H54 (cell line): ENCODE data around the gene PRKG1.
"Not testable (repeated sequence)": the region's sequence is repeated elsewhere in the genome, so short reads cannot be mapped to it uniquely, and the experiment has no call there.

Source experiments
- DNase-seq: peaks from one replicate; pipeline ENCODE4 v3.0.0; 2011; ENCODE audit warnings: low spot score, mixed read lengths; ENCODE audit not compliant: insufficient read length
- FAIRE-seq: peaks from 3 replicates; lab custom pipeline; 2011; peaks lifted over from hg19 to GRCh38; lab: Jason Lieb, UNC
- POLR2A ChIP-seq: IDR thresholded peaks from 2 replicates; pipeline ENCODE4 v1.6.1; 2011; ENCODE audit warnings: low read depth, mild to moderate bottlenecking, low read length

The PRKG1 gene

DNA sequence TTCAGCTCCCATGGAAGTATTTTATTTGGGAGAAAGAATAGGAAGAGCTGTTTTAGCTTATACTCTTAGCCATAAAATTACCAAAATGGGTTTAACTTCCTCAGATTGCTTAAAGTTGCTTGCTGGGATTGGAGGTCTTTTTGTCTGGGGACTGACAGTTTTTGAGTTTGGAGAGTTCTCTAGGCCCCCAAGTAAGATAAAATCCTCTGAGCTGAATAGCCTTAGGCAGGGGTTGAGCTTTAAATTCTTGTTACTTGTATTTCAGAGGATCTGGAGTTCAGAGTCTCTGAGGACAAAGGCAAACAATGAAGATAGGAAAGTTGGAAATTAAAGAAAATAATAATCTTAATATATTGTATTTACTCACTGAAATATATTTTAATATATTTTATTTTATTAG lies 945.4 kb downstream of the PRKG1 start:
- DNase-seq (no peak), FAIRE-seq (no peak)
- no peak for TF ChIP-seq POLR2A

DNA sequence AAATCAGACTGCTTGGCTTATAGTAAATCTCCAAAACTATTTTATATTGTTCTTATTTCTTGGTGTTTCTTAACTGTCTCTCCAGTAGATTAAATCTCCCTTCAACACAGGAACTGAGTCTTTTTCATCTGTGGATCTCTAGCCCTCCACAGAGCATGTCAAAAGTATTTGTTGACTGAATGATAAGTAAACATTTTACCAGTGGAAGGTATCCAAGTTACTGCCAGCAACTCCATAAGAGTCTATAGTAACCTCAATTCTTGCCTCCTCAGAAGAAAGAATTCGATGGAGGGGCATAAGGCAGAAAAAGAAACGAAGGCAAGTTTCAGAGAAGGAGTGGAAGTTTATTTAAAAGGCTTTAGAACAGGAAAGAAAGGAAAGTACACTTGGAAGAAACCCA lies 945.9 kb downstream of the PRKG1 start:
- TF ChIP-seq POLR2A: no peak
- no peak for DNase-seq
- no peak for FAIRE-seq

DNA sequence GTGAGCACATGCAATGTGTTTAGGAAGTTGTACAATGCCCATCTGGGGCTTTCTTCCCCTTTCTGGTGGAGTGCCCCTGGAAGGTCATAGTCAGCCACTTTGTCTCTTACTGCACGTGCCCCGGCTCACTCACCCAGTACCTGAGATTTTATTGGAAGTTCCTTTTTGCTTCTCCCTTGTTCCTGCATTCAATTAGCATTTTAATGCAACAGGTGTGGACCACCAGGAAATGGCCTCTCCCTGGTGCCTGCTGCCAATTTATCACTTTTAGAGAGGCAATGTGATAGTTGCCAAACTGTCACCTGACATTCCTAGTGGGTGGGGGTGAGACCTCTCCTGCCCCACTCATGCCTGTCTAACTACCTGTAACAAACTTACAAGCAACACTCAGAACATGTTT lies 946.4 kb downstream of the PRKG1 start:
- DNase-seq (no peak), FAIRE-seq (no peak)
- no peak for TF ChIP-seq POLR2A

DNA sequence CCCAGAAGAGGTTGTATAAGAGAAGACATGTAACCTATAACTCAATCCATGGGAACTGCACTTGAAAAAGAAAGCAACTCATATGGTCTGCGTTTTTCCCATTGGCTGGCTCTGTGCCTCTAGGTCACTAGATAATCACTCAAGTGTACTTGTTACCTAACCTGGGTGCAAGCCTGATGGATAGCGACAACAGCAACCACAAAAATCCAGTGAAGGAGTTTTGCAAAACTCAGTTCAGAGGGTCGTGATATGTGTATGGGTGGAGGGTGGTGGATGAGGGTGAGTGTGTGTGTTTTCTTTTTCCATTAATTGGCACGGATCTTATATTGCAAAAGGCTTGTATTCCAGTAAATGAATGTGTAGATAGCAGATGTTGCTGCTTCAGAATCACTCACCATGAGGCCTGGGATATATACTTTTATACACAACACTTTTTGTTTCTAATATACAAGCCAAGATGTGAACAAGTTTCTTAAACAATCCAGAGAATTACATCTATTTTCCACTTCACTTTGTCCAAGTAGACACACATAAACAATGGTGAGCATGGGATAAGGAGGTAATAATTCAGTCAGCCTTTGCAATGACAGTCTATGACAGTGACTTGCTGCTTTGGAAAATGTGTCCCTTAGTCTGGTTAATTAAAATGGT lies 952.9 kb downstream of the PRKG1 start:
- DNase-seq (no peak), FAIRE-seq (no peak)
- no peak for TF ChIP-seq POLR2A

DNA sequence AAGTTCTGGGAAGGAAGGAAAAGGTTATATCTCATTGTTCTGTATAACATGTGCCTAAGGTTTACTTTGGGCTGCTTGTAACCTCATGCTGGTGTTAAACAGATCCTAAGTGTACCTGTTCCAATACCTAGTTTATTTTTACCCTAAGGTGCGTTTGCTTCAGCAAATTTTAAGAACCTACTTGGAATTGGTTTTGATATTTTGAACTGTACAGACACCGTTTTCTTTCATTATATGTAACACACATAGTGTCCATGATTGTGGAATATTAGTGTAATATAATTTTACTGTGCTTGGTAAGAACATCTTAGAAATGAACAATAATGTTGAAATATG lies 954.2 kb downstream of the PRKG1 start:
- DNase-seq (no peak), FAIRE-seq (no peak)
- no peak for TF ChIP-seq POLR2A

DNA sequence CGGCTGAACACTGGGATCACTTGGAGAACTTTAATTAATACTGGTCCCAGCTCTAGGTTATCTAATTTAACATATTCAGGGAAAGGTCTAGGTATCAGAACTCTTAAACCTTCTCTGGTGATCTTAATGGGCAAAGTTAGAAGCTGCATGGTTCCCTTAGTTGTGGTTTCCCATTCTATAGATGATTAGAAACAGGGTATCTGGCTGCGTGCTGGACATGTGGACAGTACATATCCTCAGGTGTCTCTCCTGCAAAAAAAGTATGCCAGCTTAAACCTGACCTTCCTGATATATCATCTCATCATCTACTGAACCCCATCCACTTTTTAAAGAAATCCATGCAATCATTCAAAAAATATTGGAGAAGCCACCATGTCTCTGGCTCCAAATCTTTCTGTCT lies 955.3 kb downstream of the PRKG1 start:
- no peak for DNase-seq
- no peak for TF ChIP-seq POLR2A
- no peak for FAIRE-seq

DNA sequence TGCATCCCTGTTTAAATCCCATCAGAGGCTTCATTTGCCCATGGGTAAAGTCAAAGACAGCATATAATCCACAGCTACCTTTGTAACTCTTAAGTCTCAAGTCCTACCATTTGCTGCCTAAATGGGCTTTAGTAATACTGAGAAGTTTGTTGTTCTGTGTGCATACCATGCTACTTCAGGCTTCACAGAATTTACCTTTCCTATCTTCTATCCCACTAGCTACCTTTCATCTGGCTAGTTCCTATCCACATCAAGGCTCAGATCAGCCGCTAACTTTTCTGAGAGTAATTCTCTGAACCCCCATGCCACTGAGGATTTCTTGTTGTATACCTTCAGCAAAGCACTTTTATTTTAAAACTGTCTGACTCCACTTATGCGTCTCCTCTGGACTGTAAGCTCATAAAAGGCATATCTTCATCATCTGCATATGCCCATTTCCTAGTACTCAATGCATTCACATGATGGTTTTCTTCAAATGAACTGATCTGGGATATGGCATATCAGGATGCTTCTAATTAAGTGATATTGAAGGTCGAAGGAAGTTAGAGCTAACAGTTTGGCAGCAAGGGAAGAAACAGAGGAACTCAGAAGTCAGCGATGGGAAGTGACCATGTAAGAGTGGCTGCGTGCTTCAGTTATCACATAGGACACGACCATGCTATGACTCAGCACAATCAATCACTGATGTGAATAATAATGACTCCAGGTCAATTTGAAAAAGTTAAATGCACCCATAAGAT lies 955.9 kb downstream of the PRKG1 start:
- no peak for TF ChIP-seq POLR2A
- FAIRE-seq (no peak), DNase-seq (no peak)

DNA sequence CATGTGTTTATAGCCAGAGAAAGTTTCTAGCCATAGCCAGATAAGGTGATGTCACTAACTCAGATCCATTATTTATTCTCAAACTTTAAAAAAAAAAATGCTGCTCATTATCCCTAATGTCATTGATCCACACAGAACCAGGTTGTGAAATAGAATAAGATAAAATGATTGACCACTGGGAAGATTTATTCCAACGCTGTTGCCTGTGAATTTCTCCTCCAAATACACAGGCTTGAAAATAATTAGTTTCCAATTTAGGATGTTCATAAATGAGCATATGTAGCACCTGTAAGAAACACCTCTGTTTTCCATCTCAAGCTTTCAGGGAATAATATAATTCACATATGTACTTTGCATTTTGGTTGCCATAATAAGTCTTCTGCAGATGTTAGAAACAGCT lies 956.7 kb downstream of the PRKG1 start:
- FAIRE-seq (no peak), DNase-seq (no peak)
- TF ChIP-seq POLR2A: no peak

DNA sequence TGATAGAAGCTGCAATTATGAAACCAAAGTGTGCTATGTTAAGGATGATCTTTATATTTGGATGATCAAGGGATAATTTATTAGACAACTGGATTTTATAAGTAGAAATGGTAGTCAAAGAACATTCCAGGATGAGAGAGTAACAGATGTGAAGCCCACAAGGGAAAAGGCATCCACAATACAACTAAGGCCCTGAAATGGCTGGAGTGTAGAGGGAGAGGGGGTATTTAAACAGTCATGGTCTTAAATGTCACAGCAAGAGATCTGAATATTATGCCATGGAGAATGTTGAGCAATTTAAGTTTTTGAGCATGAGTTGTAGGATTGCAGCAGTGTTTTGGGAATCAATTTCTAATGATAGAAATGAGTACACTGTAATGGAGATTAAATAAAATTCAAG lies 957.5 kb downstream of the PRKG1 start:
- TF ChIP-seq POLR2A: no peak
- no peak for DNase-seq
- FAIRE-seq: no peak

DNA sequence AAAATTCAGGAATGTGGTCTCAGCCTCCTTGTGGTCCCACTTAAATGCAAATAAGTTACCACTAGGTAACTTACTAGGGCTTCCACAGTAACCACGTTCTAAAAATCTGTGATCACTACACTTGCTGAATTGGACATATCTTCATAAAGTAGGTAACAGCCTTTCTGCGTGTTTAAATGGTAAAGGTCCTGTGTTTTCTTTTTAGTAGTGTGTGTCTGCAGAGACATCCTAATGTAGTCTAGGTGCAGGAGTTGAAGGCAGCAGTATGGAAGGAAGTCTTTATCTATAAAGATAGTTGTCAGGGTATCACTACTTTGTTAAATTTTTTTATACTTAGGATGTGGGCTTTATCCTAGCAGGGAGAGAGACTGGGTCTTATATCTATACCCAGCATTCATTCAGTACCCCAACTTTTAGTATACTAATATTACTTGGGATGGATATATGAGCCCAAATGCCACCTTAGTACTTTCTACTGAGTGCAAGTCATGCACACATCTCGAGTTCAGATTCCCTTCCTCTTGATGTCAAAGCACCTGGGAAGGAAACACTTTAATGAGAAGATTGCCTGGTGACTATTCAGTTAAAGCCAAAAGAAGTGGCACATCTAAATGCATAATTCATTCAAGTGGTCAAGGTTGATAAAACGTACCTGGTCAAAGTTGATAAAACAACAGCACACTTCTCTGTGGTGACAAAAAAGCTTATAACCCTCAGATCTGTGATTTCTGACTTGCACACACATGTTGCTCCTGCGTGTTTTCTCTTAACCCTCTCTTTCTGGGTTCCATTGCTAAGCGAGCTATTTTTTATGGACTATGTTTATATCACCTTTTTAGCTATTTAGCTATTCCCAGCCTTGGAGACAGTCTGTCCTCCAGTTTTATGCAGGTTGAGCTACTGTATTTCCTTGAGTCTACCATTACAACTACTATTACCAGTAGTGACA lies 958.7 kb downstream of the PRKG1 start:
- TF ChIP-seq POLR2A: no peak
- no peak for FAIRE-seq
- no peak for DNase-seq

DNA sequence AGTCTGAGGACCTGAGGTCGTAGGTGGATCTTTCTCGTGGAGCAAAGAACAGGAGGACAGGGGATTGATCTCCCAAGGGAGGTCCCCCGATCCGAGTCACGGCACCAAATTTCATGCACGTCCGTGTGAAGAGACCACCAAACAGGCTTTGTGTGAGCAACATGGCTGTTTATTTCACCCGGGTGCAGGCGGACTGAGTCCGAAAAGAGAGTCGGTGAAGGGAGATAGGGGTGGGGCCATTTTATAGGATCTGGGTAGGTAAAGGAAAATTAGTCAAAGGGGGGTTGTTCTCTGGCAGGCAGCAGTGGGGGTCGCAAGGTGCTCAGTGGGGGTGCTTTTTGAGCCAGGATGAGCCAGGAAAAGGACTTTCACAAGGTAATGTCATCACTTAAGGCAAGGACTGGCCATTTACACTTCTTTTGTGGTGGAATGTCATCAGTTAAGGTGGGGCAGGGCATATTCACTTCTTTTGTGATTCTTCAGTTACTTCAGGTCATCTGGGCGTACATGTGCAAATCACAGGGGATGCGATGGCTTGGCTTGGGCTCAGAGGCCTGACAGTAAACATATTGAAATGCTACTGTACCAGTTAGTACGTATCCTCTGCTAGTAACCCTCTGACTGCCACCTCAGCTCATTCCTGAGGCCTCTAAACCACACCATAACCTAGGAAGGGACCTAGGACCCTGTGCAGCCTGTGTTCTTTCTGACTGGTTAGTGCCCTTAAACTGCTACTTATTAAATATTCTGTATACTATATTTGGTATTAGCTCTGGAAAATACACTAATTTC lies 964.9 kb downstream of the PRKG1 start:
- not testable (repeated sequence) for FAIRE-seq

DNA sequence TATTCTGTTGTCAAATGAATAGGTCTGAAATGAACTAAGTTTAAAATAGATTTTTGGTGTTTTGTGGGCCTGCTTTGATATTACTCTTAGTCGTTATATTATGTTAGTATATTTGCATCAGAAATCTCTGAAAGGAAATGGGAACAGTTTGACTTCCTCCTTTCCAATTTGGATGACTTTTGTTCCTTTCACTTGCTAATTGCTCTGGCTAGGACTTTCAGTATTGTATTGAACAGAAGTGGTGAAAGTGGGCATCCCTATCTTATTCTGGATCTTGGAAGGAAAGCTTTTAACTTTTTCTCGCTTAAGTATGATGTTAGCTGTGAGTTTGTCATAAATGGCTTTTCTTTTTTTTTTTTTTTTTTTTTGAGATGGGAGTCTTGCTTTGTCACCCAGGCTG lies 966.2 kb downstream of the PRKG1 start:
- DNase-seq (no peak), FAIRE-seq (no peak)
- TF ChIP-seq POLR2A: no peak

More for the DNA sequence above, 964.9 kb downstream of the PRKG1 start:
- not testable (repeated sequence) for DNase-seq

DNA sequence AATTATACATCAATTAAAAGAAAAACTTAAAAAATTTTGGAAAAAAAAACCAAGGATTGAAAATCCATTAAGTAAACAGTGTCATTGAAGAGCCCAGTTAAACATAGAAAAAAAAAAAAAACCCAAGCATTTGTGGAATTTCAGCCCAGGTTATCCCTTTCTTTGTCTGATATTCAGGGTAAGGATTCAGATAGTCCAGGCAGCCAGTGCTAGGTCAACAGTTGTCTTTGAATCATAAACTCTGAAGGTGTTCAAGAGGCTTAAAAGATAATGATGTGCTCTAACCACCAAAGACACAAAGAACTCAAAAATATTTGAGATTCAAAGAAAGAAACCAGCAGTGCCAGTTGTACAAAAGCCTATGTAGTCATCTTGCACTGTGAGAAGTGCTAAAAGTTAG lies 969.5 kb downstream of the PRKG1 start:
- no peak for TF ChIP-seq POLR2A
- DNase-seq (no peak), FAIRE-seq (no peak)
